Heart left ventricle (tissue), 16 donors: ENCODE measurements around the gene MAST3. TPM values are rescaled to one million over a fixed set of nuclear protein-coding genes. Genes with fewer than 3 reads are reported as not detected.

Experiments used
- ATAC-seq, 4 donors: fragments of 200-7000 bp; cut with Tn5 transposase; one replicate each; pipeline ENCODE4 v1.9.1; 2020 to 2022; ENCODE audit warnings: moderate library complexity in 4 of 4, mild to moderate bottlenecking in 3 of 4, moderate number of reproducible peaks in 1 of 4
- DNase-seq, 5 donors: peaks; one replicate each; pipeline ENCODE4 v3.0.0-alpha.2; 2020
- H3K27ac ChIP-seq, 12 donors: fragments of 200-600 bp; sonication (generic) in 4 of 12; one replicate each; pipeline versions ENCODE4 v1.5.0 to v1.8.0; 2016 to 2022; ENCODE audit warnings: mild to moderate bottlenecking in 2 of 12
- H3K27me3 ChIP-seq, 9 donors: fragments of 200-600 bp; sonication (generic) in 2 of 9; one replicate each; pipeline versions ENCODE4 v1.5.1 to v1.8.0; 2016 to 2022; ENCODE audit warnings: mild to moderate bottlenecking in 3 of 9
- H3K36me3 ChIP-seq, 9 donors: fragments of 200-600 bp; sonication (generic) in 2 of 9; one replicate each; pipeline versions ENCODE4 v1.5.0 to v1.8.0; 2018 to 2022; ENCODE audit warnings: mild to moderate bottlenecking in 2 of 9
- H3K4me1 ChIP-seq, 12 donors: fragments of 200-600 bp; sonication (generic) in 4 of 12; one replicate each; pipeline versions ENCODE4 v1.5.0 to v1.8.0; 2016 to 2022; ENCODE audit warnings: mild to moderate bottlenecking in 3 of 12
- H3K4me3 ChIP-seq, 12 donors: fragments of 200-600 bp; sonication (generic) in 4 of 12; one replicate each; pipeline versions ENCODE4 v1.5.0 to v1.8.0; 2017 to 2022; ENCODE audit warnings: mild to moderate bottlenecking in 9 of 12, moderate library complexity in 4 of 12
- H3K9me3 ChIP-seq, 12 donors: fragments of 200-600 bp; sonication (generic) in 4 of 12; one replicate each; pipeline versions ENCODE4 v1.5.0 to v1.8.0; 2016 to 2022; ENCODE audit warnings: mild to moderate bottlenecking in 1 of 12
- POLR2A ChIP-seq, 2 donors: fragments of 450-650 bp; IDR thresholded peaks; one replicate each; pipeline ENCODE4 v1.6.1; 2017; ENCODE audit warnings: antibody characterized with exemption in 2 of 2, mild to moderate bottlenecking in 2 of 2, moderate library complexity in 2 of 2
- WGBS, 4 donors: extraction: QIAGEN DNeasy Blood & Tissue Kit in 2 of 4; methylation state at CpG; one replicate each; pipeline versions ENCODE4 v1.1.5 to v1.1.7; 2013 to 2018; 5-methylcytosine and 5-hydroxymethylcytosine counted together
- intact Hi-C, 10 donors: fragments of 100-400 bp; cut with DNase I; formaldehyde crosslinking; loops; one replicate each; pipeline versions ENCODE4 v1.11.1 to v1.14.2; 2022
- polyA plus RNA-seq, 2 donors: library from polyadenylated mRNA; stranded (reverse); fragments of 200-250 nt; gene quantifications; one replicate each; pipeline ENCODE4 v1.2.3, GENCODE V29; 2013
- total RNA-seq, 9 donors: library from RNA; depleted of rRNA in 2 of 9; stranded (reverse); fragments of >200 nt in 2 of 9; fragmentation: NEBNext Ultra II Directional in 3 of 9; extraction: Animal tissue kit (Norgen Biotek cat#: 25700) in 3 of 9; gene quantifications; one replicate each; pipeline versions ENCODE4 v1.1.0 to v1.2.4, GENCODE V29; 2016 to 2023
- TF ChIP-seq, protein P1 (sequence below), 12 donors: fragments of 200-600 bp; sonication (generic) in 4 of 12; IDR thresholded peaks; one replicate each; pipeline versions ENCODE4 v1.5.0 to v1.8.0; 2018 to 2022; ENCODE audit warnings: antibody characterized with exemption in 12 of 12, mild to moderate bottlenecking in 5 of 12
- donor health status: ischemic (EF 13 %, LVEDD 7.1; RV severe dilation, severe dysfunction).
- donor health status: healthy with polysubstance abuse.
- donor health status: DM: no; HTN: yes; CAD: no.
- donor health status: DM: no; HTN: no; CAD: no.
- donor health status: ischemic (EF 25% LVEDD 6.9; RV normal size, moderate dysfunction).
- donor health status: ischemic (EF 25% LVEDD 5.7; RV mildly dilated, moderate dysfunction).
- donor health status: healthy.
- donor health status: DM: yes; HTN: yes; CAD: no.
- donor health status: ischemic (EF 35%, LVEDD 5.7; RV mildly dilated, moderate dysfunction).
- donor health status: nonischemic (EF 11% LVEDD 7.7; RV severe dilation, severe dysfunction).
- donor health status: DM: yes; HTN: yes; CAD: no.
- donor health status: PGD.
- donor health status: ischemic (EF 29% LVEDD 5.4; RV normal size, mild dysfunction).
- donor health status: nonischemic (EF 23%, LVEDD 6.1; RV moderate dilation, normal function).

MAST3 gene
- total and polyA plus RNA-seq, 11 donors: 1.5 to 9.8 (median 4.7) TPM

DNA sequence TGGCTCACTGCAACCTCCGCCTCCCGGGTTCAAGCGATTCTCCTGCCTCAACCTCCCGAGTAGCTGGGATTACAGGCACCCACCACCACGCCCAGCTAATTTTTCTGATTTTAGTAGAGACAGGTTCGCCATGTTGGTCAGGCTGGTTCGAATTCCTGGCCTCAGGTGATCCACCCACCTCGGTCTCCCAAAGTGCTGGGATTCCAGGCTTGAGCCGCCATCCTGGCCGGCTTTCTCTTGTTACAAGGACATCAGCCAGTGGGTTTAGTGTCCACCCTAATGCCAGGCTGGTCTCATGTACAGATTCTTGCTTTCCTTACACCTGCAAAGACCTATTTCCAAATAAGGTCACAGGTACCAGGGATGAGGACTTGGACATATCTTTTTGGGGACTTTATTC is 62.2 kb downstream of the MAST3 start:
- DNase-seq (no peak), ATAC-seq (no peak)
- peak overlapping the region in 6 of 12 donors; percentile 80 to 93 (median 88) for H3K27ac ChIP-seq
- no peaks in the 10 kb centered on the region for H3K9me3 ChIP-seq
- intact Hi-C loops: loop anchor here in 5 of 10 donors (2.0 to 10.0 kb wide), 3 partner anchors 43 to 155 kb away; partner anchors contain the start of gene ARRDC2 (in 1 of the 5)
- H3K27me3 ChIP-seq: no peaks in the 10 kb centered on the region
- H3K4me1 ChIP-seq: peaks cover 5 to 49% (median 30%) of the 10 kb centered on the region in 12 donors
- WGBS, 4 donors: 95 to 97% (median 95%) methylated on average over 10 of the region's 10 CpGs
- no peak for TF ChIP-seq POLR2A (IDR thresholded peaks at IDR 0.05)
- TF ChIP-seq, protein P1, sequence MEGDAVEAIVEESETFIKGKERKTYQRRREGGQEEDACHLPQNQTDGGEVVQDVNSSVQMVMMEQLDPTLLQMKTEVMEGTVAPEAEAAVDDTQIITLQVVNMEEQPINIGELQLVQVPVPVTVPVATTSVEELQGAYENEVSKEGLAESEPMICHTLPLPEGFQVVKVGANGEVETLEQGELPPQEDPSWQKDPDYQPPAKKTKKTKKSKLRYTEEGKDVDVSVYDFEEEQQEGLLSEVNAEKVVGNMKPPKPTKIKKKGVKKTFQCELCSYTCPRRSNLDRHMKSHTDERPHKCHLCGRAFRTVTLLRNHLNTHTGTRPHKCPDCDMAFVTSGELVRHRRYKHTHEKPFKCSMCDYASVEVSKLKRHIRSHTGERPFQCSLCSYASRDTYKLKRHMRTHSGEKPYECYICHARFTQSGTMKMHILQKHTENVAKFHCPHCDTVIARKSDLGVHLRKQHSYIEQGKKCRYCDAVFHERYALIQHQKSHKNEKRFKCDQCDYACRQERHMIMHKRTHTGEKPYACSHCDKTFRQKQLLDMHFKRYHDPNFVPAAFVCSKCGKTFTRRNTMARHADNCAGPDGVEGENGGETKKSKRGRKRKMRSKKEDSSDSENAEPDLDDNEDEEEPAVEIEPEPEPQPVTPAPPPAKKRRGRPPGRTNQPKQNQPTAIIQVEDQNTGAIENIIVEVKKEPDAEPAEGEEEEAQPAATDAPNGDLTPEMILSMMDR (IDR thresholded peaks at IDR 0.05): no peak
- peaks cover 0 to 41% (median 28%) of the 10 kb centered on the region in 9 donors for H3K36me3 ChIP-seq
- H3K4me3 ChIP-seq: no peak overlapping the region

DNA sequence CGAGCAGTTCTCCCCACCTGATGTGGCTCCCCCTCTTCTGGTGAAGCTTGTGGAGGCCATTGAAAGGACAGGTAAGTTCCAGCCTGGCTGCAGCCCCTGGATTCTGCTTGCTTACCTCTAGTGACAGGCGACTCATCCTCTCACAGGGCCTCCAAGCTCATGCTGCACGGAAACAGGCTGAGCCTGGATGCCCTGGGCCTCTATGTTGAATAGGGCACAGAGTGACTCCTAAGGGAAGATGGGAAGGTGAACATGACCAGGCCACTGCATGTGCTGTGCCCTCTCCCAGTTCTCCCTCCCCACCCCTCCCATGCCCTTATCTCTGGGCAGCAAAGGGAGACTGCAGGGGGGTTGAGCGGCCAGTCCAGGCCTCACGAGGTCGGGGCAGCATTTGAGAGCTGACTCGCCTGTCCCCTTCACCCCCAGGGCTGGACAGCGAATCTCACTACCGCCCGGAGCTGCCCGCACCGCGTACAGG is 63.0 kb downstream of the MAST3 start:
- no peaks in the 10 kb centered on the region for H3K27me3 ChIP-seq
- peaks cover 5 to 47% (median 30%) of the 10 kb centered on the region in 12 donors for H3K4me1 ChIP-seq
- H3K36me3 ChIP-seq: peaks cover 0 to 45% (median 35%) of the 10 kb centered on the region in 9 donors
- peak overlapping the region in 11 of 12 donors; percentile 16 to 61 (median 52) for H3K4me3 ChIP-seq
- WGBS, 4 donors: 46 to 55% (median 52%) methylated on average over 10 to 13 of the region's 13 CpGs
- H3K9me3 ChIP-seq: no peaks in the 10 kb centered on the region
- no peak for TF ChIP-seq POLR2A (IDR thresholded peaks at IDR 0.05)
- TF ChIP-seq, protein P1 (IDR thresholded peaks at IDR 0.05): no peak
- peak overlapping the region; percentile 69 to 93 (median 84) for H3K27ac ChIP-seq
- DNase-seq (peak in 2 of 5 donors; percentile 40 to 47), ATAC-seq (peak; percentile 16 to 40 (median 21))
- intact Hi-C loops: loop anchor here in 3 of 10 donors (2.0 to 5.0 kb wide), 2 partner anchors 44 to 48 kb away; no protein-coding TSS in a partner anchor

DNA sequence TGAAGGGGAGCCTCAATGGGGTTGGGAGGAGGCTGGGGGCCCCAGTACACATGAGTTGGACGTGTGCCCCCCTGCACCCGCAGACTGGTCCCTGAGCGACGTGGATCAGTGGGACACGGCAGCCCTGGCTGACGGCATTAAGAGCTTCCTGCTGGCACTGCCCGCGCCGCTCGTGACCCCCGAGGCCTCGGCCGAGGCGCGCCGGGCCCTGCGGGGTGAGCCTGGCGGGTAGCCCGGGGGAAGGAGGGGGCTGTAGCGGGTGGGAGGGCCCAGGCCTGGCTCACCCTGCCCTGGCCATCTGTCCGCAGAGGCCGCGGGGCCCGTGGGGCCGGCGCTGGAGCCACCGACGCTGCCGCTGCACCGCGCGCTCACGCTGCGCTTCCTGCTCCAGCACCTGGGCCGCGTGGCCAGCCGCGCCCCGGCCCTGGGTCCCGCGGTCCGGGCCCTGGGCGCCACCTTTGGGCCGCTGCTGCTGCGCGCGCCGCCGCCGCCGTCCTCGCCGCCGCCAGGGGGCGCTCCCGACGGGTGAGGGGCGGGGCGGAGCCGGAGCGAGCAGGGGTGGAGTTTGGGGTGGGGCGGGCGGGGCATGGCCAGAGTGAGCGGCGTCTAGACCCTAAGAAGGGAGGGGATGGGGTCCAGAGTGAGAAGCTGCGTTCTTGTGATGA is 63.5 kb downstream of the MAST3 start:
- Histone ChIP-seq H3K36me3 (peaks cover 0 to 45% (median 36%) of the 10 kb centered on the region in 9 donors), H3K4me1 (peaks cover 5 to 41% (median 27%) of the 10 kb centered on the region in 12 donors), H3K4me3 (peak overlapping the region in 11 of 12 donors; percentile 16 to 61 (median 52)), H3K27me3 (no peaks in the 10 kb centered on the region), H3K9me3 (no peaks in the 10 kb centered on the region), H3K27ac (peak overlapping the region; percentile 69 to 93 (median 84))
- ATAC-seq (peak; percentile 17 to 80 (median 64)), DNase-seq (peak; percentile 68 to 89 (median 76))
- TF ChIP-seq POLR2A (IDR thresholded peaks at IDR 0.05): no peak
- TF ChIP-seq, protein P1 (IDR thresholded peaks at IDR 0.05): peak; percentile 32 to 92 (median 66)
- intact Hi-C loops: loop anchor here in 3 of 10 donors (2.0 to 5.0 kb wide), 2 partner anchors 44 to 49 kb away; no protein-coding TSS in a partner anchor
- 2 to 9% (median 5%) methylated on average over 21 to 66 of the region's 66 CpGs for WGBS, 4 donors

DNA sequence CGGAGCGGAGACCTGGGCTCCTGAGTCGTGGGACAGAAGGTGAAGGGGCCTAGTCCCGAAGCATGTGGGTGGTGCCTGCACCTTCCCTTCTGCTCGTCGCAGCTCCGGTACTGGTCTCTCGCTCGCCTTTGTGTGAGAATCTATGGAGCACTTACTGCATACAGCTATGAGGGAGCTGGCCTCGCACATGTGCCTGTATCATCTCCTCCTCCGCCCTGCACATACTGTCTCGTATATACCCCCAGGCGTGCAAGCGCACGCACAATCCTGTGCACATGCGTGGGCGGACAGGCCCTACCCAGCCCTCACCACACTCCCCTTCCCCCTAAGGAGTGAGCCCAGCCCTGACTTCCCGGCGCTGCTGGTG is 64.0 kb downstream of the MAST3 start:
- Histone ChIP-seq H3K9me3 (no peaks in the 10 kb centered on the region), H3K4me3 (peak overlapping the region in 9 of 12 donors; percentile 22 to 61 (median 52)), H3K27ac (peak overlapping the region in 5 of 12 donors; percentile 13 to 93 (median 84)), H3K4me1 (peaks cover 3 to 36% (median 23%) of the 10 kb centered on the region in 12 donors), H3K36me3 (peaks cover 0 to 48% (median 42%) of the 10 kb centered on the region in 9 donors), H3K27me3 (no peaks in the 10 kb centered on the region)
- DNase-seq (peak in 1 of 5 donors; percentile 54), ATAC-seq (peak in 3 of 4 donors; percentile 1 to 13 (median 2))
- TF ChIP-seq POLR2A (IDR thresholded peaks at IDR 0.05): no peak
- TF ChIP-seq, protein P1 (IDR thresholded peaks at IDR 0.05): peak in 3 of 12 donors; percentile 13 to 39 (median 28)
- WGBS, 4 donors: 62 to 84% (median 69%) methylated on average over 10 to 19 of the region's 19 CpGs
- intact Hi-C loops: loop anchor here in 3 of 10 donors (2.0 to 5.0 kb wide), 2 partner anchors 45 to 49 kb away; no protein-coding TSS in a partner anchor
